GM18867 (cell line): ENCODE measurements around the gene PRDM10.

Experiments
- ATAC-seq: cut with Tn5 transposase; IDR thresholded peaks from one replicate; pipeline ENCODE4 v1.9.1; 2021; ENCODE audit warnings: mild to moderate bottlenecking, moderate library complexity; ENCODE audit not compliant: unreplicated experiment

PRDM10 gene

GRCh38 chr11:130008326-130008725 lies 5.7 kb upstream of the PRDM10 start:
- ATAC-seq, result no peak

- ATAC-seq, result no peak
These were observed 4.3 kb upstream of the PRDM10 start for GRCh38 chr11:130006929-130007328.

- peak; percentile 21 for ATAC-seq
These were observed 1.0 kb upstream of the PRDM10 start for GRCh38 chr11:130003717-130004001.

- ATAC-seq, result peak; percentile 78
These were observed 446 bp upstream of the PRDM10 start for GRCh38 chr11:130002846-130003716.

GRCh38 chr11:130001461-130002351 lies 929 bp downstream of the PRDM10 start:
- ATAC-seq, result peak; percentile 26

- ATAC-seq, result no peak
These were observed 2.0 kb downstream of the PRDM10 start for GRCh38 chr11:130000552-130001176.

GRCh38 chr11:129999407-129999806 lies 3.2 kb downstream of the PRDM10 start:
- no peak for ATAC-seq

- no peak for ATAC-seq
These were observed 3.7 kb downstream of the PRDM10 start for GRCh38 chr11:129998905-129999304.

GRCh38 chr11:129998107-129998506 lies 4.5 kb downstream of the PRDM10 start:
- no peak for ATAC-seq

- ATAC-seq, result no peak
These were observed 5.1 kb downstream of the PRDM10 start for GRCh38 chr11:129997513-129997912.

GRCh38 chr11:129996113-129996870 lies 6.3 kb downstream of the PRDM10 start:
- ATAC-seq, result no peak

- ATAC-seq, result no peak
These were observed 7.5 kb downstream of the PRDM10 start for GRCh38 chr11:129995163-129995562.

- peak; percentile 60 for ATAC-seq
These were observed 10.3 kb downstream of the PRDM10 start for GRCh38 chr11:129992161-129992944.

- ATAC-seq, result no peak
These were observed 13.4 kb downstream of the PRDM10 start for GRCh38 chr11:129989149-129989813.

- no peak for ATAC-seq
These were observed 14.7 kb downstream of the PRDM10 start for GRCh38 chr11:129987950-129988349.

GRCh38 chr11:129985823-129986222 lies 16.8 kb downstream of the PRDM10 start:
- ATAC-seq, result no peak

- ATAC-seq, result no peak
These were observed 22.5 kb downstream of the PRDM10 start for GRCh38 chr11:129980086-129980485.

- no peak for ATAC-seq
These were observed 23.5 kb downstream of the PRDM10 start for GRCh38 chr11:129979046-129979605.

GRCh38 chr11:129978447-129978846 lies 24.2 kb downstream of the PRDM10 start:
- no peak for ATAC-seq
